ENCODE measurements around the gene PTER. TPM values are rescaled to one million over a fixed set of nuclear protein-coding genes. Genes with fewer than 3 reads are reported as not detected.

PTER gene
- total RNA-seq, 1 donor from 2014 or later, result 7.8 TPM

GRCh38 chr10:16490511-16490910 is 53.7 kb downstream of the PTER start:
- no peaks in the 10 kb centered on the region for H3K4me1 Mint-ChIP-seq
- H3K4me3 Mint-ChIP-seq, result no peak overlapping the region
- H3K36me3 Mint-ChIP-seq (ENCODE audit: low read depth), result peaks cover 3% of the 10 kb centered on the region
- TF ChIP-seq, protein P1, sequence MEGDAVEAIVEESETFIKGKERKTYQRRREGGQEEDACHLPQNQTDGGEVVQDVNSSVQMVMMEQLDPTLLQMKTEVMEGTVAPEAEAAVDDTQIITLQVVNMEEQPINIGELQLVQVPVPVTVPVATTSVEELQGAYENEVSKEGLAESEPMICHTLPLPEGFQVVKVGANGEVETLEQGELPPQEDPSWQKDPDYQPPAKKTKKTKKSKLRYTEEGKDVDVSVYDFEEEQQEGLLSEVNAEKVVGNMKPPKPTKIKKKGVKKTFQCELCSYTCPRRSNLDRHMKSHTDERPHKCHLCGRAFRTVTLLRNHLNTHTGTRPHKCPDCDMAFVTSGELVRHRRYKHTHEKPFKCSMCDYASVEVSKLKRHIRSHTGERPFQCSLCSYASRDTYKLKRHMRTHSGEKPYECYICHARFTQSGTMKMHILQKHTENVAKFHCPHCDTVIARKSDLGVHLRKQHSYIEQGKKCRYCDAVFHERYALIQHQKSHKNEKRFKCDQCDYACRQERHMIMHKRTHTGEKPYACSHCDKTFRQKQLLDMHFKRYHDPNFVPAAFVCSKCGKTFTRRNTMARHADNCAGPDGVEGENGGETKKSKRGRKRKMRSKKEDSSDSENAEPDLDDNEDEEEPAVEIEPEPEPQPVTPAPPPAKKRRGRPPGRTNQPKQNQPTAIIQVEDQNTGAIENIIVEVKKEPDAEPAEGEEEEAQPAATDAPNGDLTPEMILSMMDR (conservative IDR thresholded peaks at IDR 0.05), result no peak
- no peak overlapping the region for H3K27ac Mint-ChIP-seq (ENCODE audit: unreplicated experiment)
- DNase-seq (ENCODE audit: low read depth, low spot score), result no peak
- no peaks in the 10 kb centered on the region for H3K27me3 Mint-ChIP-seq (ENCODE audit: low read depth)
- H3K9me3 Mint-ChIP-seq, result no peaks in the 10 kb centered on the region

DNA sequence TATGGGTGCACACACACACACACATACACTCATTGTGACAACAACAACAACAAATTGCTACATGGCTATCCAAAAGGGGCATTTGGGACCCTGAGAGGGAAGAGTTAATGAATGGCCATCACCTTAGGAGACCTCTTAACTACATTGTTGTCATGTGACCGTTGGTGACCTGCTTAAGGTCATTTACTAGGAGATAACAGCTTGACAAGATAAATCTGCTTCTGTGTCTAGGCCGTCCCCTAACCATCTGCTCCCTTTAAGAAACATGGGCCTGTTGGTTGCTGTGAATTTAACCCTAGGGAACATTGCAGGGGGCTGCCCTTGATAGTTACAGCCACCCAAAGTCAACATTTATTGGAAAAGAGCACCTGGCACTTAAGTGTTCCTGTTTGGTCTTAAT is 55.1 kb downstream of the PTER start:
- DNase-seq (ENCODE audit: low read depth, low spot score), result no peak
- H3K4me3 Mint-ChIP-seq, result no peak overlapping the region
- H3K9me3 Mint-ChIP-seq, result no peaks in the 10 kb centered on the region

GRCh38 chr10:16493884-16494536 is 57.2 kb downstream of the PTER start:
- H3K4me3 Mint-ChIP-seq, result no peak overlapping the region
- no peak for DNase-seq (ENCODE audit: low read depth, low spot score)
- TF ChIP-seq, protein P1 (conservative IDR thresholded peaks at IDR 0.05), result no peak
- H3K9me3 Mint-ChIP-seq, result no peaks in the 10 kb centered on the region
- H3K27ac Mint-ChIP-seq (ENCODE audit: unreplicated experiment), result no peak overlapping the region
- H3K4me1 Mint-ChIP-seq, result no peaks in the 10 kb centered on the region
- H3K27me3 Mint-ChIP-seq (ENCODE audit: low read depth), result no peaks in the 10 kb centered on the region
- peaks cover 3% of the 10 kb centered on the region for H3K36me3 Mint-ChIP-seq (ENCODE audit: low read depth)

More for the DNA sequence above, 55.1 kb downstream of the PTER start:
- TF ChIP-seq, protein P1 (conservative IDR thresholded peaks at IDR 0.05), result no peak
- no peaks in the 10 kb centered on the region for H3K4me1 Mint-ChIP-seq
- no peak overlapping the region for H3K27ac Mint-ChIP-seq (ENCODE audit: unreplicated experiment)
- H3K27me3 Mint-ChIP-seq (ENCODE audit: low read depth), result no peaks in the 10 kb centered on the region
- peaks cover 3% of the 10 kb centered on the region for H3K36me3 Mint-ChIP-seq (ENCODE audit: low read depth)

GRCh38 chr10:16497911-16498310 is 61.1 kb downstream of the PTER start:
- Mint-ChIP-seq H3K4me1 (no peaks in the 10 kb centered on the region), H3K27me3 (ENCODE audit: low read depth) (no peaks in the 10 kb centered on the region), H3K27ac (ENCODE audit: unreplicated experiment) (no peak overlapping the region), H3K36me3 (ENCODE audit: low read depth) (no peaks in the 10 kb centered on the region), H3K4me3 (no peak overlapping the region), H3K9me3 (no peaks in the 10 kb centered on the region)
- no peak for DNase-seq (ENCODE audit: low read depth, low spot score)
- TF ChIP-seq, protein P1 (conservative IDR thresholded peaks at IDR 0.05), result no peak

DNA sequence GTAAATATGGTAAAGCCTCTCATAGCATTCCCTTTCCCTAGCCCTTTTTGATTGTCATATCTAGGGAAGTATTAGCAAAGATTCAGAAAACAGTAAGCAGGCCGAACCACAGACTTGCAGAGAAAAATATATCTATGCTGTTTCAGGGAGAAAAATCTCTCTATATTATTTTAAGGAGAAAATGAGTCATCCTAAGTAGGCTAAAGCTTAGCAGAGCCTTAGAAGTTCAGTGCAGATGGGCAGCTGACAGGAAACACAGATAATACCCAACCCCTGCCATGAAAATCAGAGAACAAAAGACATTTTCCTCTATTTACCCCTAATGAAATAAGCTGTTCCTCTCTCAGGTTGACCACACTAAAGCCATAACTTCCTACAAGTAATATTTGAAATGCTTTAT is 68.4 kb downstream of the PTER start:
- Mint-ChIP-seq H3K27me3 (ENCODE audit: low read depth) (no peaks in the 10 kb centered on the region), H3K9me3 (no peaks in the 10 kb centered on the region), H3K36me3 (ENCODE audit: low read depth) (no peaks in the 10 kb centered on the region), H3K4me1 (peaks cover 4% of the 10 kb centered on the region), H3K4me3 (no peak overlapping the region), H3K27ac (ENCODE audit: unreplicated experiment) (no peak overlapping the region)
- TF ChIP-seq, protein P1 (conservative IDR thresholded peaks at IDR 0.05), result no peak
- DNase-seq (ENCODE audit: low read depth, low spot score), result no peak
